Stimulated activated CD8-positive, alpha-beta memory T cell treated with anti-CD3 and anti-CD28 coated beads, Interleukin-2, amount 100 ng/mL, for 1 hour (primary cell): ENCODE data around the gene MBD6.
"Not testable (repeated sequence)": the region's sequence is repeated elsewhere in the genome, so short reads cannot be mapped to it uniquely, and the experiment has no call there.

ENCODE experiments used
- DNase-seq, 2 donors: peaks; one replicate each; pipeline ENCODE4 v3.0.0-alpha.2; 2020; ENCODE audit warnings: low read depth in 2 of 2

The MBD6 gene

DNA sequence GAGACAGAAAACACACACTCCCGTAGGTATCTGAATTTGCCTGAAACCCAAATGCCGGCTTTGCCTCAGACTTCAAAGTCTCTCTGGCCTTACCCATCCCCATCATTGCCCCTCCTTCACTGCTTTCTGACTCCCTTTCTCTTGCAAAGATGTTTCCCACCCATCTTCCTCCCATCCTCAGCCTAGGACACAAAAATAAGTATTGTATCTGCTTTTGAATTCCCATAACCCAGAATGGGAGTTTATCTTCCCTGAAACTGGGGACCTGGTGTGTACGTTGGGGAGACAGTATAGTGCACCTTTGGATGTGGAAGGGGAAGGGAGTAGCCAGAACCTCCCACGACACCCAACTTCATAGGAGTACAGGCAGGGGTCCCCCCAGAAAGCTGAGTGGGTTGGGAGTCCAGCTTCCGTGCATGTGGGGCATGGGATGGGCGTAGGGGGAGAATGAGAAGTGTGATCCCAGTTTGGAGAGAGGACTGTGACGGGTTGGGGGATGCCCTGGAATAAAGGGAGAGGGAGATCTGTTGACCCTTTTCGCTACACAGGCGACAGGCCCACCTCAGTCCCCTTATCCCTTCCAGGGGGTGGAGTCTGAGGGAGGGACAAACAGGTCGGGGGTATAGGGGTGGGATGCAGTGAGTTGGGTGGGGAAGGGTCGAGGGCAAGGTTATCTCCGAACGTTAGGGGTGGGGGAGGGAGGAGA, 26.7 kb downstream of the MBD6 start:
- DNase-seq: no peak

DNA sequence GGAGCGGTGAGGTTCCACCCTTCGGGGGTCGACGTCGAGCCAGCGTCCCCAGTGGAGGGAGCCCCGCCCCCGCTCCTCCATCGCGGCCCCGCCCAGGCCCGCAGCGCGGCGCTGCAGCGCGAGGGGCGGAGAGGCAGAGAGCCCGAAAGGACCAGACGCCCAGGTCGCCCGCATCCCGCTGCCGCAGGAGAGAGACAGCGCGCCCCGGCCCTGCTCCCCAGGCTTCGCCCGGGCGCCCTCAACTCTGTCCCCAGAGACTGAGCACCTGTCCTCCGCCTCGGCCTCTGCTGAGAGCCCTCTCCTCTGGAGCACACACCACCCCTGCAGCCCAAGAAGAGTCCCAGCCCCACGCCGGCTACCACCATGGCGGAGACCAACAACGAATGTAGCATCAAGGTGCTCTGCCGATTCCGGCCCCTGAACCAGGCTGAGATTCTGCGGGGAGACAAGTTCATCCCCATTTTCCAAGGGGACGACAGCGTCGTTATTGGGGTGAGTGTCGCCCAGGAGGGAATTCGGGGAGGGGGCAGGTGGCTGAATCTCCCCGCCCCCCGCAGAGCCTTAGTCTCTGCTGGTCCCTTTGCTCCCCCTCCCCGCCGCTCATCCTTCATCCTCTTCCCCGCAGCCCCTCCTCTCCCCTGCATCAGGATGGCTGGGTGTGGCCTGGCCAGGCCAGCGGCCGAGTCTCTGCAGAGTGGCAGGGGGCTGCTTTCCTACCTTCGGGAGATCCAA, 27.5 kb downstream of the MBD6 start, which contains the start of gene KIF5A:
Gene KIF5A (plus strand): TSS at position 136 of the 732 bp plus-strand sequence. CDS start 228 bp downstream, at position 364.
- DNase-seq: peak; percentile 13 to 29

DNA sequence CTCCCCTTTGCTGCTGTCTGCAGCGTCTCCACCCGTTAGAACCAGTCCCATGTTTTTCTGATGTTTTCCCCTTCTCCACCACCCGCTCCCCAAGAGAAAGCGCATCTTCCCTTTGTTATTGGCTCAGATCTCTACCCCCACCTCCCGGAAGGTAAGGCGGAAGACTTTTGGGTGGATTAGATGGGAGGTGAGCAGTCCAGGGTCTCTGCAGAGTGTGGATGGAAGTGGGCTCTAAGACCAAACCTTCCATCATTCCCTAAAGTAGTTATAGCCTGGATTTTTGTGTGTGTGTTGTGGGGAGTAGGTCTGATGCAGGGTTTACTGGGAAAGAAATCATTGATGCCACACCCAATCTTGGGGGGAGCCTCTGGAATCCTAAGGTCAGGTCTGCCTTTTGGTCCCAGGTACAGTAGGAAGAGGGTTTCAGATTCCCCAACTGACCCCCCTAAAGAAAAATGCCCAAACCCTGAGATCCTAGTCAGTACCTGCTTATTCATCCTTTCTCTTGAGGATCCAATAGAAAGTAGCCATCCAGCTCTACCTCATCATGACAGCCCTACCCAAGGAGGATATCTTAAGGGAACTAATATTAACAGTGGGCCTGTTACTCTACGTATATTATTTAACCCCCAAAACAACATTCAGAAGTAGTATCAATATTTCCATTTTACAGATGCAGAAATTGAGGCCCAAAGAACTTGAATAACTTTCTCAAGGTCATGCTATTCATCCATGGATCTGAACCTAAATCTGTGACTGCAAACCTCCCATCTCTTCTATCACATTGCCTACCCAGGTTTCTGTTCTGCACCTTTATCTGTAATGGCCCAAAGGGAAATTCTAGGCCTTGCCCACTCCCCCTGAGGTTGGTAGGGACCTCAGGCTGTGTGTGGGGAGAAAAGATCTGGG, 28.3 kb downstream of the MBD6 start:
- no peak for DNase-seq

DNA sequence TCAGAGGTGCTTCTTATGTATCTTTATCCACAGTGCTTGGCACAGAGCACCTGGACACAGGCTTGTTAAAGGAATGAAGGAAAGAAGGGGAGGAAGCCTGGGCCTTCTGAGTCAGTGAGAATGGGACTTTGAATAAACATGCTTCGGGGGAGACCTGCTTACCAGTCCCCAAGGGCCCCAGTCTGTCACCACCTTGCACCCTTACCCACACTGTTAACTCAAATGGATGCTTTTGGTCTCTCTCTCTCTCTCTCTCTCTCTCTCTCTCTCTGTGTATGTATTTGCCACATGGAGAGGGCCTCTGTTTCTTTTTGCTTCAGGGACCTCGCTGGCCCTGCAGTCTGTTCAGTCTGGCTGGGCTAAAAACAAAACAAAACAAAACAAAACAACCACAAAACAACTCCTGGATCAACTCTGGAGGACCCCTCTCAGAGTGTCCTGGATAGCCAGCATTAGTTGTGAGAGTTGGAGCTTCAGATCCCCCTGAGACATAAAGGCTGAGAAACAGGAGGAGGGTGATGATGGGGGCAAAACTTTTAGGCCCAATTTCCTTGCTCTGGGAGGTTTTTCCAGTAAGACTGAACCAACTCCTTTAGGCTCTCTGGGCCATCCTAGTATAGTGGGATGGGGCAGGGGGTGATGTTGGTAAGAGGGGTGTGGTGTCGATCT, 29.1 kb downstream of the MBD6 start:
- no peak for DNase-seq

DNA sequence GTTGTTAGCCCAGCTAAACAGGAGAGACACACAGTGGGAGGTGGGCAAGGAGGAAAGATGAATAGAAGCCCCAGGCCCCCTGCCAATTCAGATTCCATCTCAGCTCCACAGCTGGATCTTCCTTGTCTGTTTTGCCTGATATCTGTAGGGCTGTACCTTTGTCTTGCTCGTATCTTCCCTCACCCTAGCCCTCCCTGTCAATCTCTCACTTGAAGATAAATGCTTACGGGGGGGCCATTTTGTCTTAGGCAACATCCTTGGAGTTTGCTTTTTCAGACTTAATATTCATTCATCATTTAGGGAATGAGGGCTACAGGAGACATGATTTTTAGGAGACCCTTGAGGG, 29.7 kb downstream of the MBD6 start:
- DNase-seq: no peak

DNA sequence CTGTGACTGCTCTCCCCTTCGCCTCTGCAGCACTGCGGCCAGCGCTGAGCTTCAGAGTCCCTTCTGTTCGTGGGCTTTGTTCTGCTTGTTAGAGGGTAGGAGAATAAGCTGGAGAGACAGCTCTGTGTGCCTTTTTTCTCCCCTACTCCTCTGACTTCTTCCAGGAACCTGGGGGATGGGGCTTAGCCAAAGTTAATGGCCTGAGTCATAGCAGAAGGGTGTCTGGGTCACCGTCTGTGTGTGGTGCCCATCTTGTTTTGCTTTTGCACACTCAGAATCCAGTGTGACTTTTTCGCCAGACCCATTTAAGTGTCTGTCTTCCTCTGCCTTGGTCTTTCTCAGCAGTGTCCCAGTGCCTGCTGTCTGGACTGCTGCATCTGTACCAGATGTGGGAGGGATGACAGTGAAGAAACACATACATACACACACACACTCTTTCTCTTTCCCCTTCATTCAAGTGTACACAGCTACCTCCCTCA, 30.2 kb downstream of the MBD6 start:
- no peak for DNase-seq

DNA sequence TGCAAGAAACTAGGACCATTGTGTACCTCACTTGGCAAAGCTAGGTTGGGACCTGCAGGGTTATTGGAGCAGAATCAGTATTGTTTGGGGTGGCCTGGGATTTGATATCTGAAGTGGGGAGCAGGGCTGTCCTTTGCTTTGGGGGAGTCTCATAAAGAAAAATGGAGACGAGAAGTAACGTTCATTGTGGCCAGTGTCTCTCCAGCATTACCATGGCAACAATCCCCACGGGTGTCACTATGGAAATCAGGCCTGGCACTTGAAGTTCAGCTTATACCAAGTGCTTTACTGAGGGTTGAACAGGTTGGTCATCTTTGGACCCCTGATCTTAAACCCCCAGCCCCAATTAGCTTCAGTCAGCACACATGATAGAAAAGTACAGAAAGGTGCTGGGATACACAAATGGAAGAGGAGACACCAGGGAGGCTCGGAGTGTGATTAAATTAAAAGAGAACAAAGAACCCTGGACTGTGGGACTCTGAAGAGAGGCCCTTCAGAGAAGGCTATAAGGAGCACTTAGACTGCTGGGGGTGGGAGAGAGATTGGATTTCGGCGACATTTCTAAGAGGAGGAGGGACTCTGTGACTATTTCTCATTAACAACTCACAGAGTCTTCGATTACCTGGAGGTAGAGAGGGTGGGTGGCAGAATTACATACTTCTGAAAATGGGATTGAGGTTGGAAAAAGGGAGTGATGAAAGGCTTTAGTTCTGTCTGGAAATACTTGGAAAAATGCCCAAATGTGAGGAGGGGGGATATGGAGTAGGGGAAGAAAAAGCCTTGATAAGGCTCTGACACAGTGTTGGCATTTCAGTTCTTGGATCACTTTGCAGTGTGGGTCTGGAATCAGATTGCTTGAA, 30.9 kb downstream of the MBD6 start:
- no peak for DNase-seq

DNA sequence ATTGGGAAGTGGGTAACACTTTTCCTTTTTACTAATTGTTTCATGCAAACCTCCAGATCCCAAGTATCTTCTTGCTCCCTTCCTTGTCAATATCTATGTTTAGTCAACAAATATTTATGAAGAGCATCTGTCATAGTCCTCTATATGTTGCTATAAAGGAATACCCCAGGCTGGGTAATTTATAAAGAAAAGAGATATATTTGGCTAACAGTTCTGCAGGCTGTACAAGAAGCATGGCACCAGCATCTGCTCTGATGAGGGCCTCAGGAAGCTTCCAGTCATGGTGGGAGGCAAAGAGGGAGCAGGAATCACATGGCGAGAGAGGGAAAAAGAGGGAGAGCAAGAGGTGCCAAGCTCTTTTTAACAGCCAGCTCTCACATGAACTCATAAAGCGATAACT, 31.8 kb downstream of the MBD6 start:
- DNase-seq: no peak

DNA sequence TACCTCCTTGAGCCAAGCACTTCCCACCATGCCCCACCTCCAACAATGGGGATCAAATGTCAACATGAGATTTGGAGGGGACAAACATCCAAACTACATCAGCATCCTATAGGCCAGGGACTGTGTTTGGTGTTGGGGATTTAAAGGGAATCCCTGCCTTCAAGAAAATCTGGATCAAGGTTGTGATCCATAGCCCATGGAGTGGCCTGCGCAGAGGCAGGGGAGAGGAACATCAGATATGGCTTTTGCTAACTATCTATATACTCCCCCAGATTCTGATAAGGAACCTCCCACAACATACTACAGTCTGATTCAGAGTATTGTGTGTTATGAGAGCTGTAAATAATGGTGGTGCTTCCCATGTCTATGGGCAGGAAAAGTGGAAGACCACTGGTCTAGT, 32.3 kb downstream of the MBD6 start:
- DNase-seq: no peak

DNA sequence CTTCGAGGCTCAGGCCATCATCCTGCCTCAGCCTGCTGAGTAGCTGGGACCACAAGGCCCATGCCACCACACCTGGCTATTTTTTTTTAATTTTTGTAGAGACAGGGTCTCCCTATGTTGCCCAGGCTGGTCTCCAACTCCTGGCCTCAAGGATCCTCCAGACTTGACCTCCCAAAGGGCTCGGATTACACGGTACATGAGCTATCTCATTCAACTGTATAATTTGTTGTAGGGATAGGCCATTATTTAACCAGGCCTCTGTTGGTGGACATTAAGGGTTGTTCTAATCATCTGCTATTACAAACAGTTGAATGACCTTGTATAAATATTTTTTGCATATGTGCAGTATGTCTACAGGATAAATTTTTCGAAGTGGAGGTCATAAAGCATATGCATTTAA, 36.2 kb downstream of the MBD6 start:
- no peak for DNase-seq

DNA sequence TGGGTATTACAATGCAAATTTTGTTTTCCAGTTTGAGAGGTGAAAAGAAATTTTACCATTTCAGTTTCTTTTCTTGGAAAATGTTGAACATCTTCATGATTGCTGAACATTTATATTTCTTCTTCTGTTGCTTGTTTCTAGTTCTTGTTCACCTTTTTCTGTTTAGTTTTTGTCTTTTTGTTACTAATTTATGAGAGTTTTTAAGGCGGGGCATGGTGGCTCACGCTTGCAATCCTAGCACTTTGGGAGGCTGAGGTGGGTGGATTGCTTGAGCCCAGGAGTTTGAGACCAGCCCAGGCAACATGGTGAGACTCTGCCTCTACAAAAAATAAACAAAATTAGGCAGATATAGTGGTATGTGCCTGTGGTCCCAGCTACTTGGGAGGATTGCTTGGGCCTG, 37.9 kb downstream of the MBD6 start:
- no peak for DNase-seq

DNA sequence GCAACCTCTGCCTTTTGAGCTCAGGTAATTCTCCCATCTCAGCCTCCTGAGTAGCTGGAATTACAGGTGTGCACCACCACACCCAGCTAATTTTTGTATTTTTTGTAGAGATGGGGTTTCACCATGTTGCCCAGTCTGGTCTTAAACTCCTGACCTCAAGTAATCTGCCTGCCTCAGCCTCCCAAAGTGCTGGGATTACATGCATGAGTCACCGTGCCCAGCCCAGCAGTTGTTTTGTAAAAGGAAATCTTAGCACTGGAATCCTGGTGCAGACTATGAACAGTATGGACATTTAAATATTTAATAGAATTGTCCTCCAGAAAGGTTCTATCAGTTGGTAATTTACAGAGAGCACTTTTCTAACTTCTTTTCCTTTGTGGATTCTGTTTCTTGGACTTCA, 38.5 kb downstream of the MBD6 start:
- not testable (repeated sequence) for DNase-seq

DNA sequence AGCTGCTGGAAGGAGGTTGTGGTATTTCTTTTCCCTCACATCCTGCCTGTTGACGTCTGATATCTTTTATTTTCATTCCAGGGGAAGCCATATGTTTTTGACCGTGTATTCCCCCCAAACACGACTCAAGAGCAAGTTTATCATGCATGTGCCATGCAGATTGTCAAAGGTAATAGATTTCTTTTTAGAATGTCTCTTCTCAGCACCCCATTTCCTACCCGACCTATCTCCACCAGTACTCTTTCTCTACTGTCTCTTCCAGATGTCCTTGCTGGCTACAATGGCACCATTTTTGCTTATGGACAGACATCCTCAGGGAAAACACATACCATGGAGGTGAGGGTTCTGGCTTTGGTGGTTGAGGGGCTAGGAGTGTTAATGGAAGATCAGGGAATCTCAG, 40.7 kb downstream of the MBD6 start:
- no peak for DNase-seq

DNA sequence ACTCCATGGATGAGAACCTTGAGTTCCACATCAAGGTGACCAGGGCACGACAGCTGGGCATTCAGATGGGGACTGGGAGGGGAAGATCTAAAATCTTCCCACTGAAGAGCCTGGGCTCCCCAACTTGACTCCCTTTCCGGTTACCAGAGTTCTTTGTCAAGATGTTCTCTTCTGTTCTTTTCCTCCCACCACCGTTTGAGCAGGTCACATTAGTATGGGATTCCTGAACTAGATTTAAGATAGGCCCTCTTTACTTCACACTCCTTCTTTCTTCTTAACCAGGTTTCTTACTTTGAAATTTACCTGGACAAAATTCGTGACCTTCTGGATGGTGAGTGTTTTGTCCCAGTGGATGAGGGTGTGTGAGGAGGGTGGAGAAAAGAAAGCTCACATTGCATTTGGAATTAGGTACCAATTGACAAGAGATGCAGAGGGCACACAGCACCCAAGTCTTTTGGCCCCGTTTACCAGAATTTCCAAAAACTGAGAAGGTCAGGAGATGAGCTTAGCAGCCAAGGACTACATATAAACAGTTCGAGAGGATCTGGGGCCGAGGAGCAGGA, 41.6 kb downstream of the MBD6 start:
- no peak for DNase-seq

DNA sequence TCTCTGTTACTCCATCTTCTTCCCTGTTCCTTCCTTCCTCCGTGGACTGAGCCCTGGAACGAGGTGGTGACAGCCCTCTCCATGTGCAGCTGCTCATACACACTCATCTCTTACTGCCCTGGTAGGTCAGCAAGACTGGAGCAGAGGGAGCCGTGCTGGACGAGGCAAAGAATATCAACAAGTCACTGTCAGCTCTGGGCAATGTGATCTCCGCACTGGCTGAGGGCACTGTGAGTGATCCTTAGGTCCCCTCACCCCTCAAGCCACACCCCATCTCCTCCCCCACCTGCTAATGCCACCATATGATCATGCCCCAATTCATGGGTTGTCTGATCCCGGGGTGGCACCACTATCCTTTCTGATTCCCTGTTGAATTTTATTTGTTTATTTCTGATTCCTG, 46.2 kb downstream of the MBD6 start:
- no peak for DNase-seq

DNA sequence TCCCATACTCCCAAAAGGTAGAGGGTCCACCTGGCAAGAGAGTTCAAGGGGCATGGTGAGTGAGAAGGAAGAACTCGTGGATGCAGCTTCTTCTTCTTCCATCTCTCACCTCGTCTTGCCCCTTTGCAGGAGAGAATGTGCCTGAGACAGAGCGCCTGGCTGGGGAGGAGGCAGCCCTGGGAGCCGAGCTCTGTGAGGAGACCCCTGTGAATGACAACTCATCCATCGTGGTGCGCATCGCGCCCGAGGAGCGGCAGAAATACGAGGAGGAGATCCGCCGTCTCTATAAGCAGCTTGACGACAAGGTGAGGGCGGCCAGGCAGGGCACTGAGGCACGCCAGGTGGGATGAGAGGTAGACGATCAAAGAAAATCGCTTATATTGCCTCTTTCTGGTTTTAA, 47.2 kb downstream of the MBD6 start:
- DNase-seq: no peak

DNA sequence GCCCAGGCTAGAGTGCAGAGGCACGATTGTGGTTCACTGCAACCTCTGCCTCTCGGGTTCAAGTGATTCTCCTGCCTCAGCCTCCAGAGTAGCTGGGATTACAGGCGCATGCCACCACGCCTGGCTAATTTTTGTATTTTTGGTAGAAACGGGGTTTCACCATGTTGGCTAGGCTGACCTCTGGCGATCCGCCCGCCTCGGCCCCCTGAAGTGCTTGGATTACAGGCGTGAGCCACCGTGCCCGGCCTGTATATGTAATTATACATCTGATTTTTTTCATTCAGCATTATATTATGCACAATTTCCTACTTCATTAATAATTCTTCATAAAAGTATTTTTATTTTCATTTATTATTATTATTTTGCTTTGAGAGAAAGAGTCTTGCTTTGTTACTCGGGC, 47.8 kb downstream of the MBD6 start:
- not testable (repeated sequence) for DNase-seq

DNA sequence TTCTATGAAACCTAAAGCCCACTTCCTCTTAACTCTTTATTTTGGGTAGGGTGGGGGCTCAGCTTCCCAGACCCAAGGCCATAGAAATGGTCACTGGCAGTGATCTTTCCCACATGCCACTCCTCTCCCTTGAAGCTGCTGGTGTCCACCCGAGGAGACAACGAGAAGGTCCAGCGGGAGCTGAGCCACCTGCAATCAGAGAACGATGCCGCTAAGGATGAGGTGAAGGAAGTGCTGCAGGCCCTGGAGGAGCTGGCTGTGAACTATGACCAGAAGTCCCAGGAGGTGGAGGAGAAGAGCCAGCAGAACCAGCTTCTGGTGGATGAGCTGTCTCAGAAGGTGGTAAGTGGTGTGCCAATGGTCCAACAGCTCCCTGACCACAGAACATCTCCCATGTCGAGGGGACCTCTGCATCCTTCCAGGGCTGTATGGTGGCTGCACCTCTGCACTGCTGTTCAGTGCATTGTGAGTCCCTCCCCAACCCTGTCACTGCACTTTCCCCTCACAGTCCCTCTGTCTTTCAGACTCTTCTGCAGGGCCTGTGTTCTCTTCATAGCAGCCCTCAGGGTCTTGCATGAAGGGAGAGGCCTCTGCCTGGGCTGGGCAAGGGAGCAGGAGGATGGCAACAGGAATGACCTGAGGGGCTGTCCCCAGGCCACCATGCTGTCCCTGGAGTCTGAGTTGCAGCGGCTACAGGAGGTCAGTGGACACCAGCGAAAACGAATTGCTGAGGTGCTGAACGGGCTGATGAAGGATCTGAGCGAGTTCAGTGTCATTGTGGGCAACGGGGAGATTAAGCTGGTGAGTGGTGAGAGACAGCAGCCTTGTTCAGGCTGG, 49.5 kb downstream of the MBD6 start:
- DNase-seq: no peak

DNA sequence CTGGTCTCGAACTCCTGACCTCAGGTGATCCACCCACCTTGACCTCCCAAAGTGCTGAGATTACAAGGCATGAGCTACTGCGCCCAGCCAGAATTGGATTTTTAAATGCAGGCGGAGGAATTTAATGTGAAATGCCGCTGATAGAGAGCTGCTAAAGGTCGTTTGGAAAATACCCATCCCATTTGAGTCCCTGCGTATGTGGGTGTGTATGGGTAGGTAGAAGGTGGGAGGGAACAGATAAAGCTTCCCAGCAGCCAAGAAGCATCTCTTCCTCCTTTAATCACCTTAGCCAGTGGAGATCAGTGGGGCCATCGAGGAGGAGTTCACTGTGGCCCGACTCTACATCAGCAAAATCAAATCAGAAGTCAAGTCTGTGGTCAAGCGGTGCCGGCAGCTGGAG, 52.2 kb downstream of the MBD6 start:
- no peak for DNase-seq
